ENCODE measurements around the gene INSYN1.

INSYN1 gene

DNA sequence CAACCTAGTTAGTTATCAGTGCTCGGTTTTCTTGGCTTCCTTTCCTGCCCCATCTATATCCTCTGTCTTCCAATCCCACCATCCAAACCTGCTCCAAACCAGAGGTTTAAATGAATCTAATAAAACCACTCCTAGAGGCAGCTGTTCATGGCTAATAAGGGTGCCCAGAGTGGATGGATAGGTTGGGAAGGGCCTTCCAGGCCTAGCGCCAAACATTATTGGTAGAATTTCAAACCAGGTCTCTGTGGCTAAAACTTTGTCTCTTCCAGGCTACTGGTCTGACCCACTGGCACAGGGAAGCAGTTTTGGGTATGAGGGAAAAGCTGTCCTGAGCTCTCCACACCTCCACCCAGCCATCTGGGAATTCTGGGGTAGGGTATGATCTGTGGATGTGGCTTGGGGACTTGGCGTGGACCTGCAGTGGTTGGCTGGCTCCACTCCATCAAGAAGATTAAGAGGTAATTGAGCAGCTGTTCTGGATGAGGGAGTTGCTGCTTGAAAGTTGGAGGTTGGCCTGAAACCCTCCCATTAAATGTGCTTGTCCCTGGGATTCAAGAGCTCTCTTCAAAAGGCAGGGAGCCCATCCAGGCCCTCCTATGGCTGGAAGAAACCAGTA, 29.3 kb upstream of the INSYN1 start:
- Histone ChIP-seq H2AFZ (ENCODE audit: low read depth, low read length, severe bottlenecking) (no peak overlapping the region), H3K27ac (ENCODE audit: low read depth, low read length) (no peak overlapping the region), H3K79me2 (ENCODE audit: insufficient read depth, low read length) (no peaks in the 10 kb centered on the region), H3K9ac (ENCODE audit: low read length) (no peak overlapping the region), H3F3A (ENCODE audit: insufficient read depth) (no peaks in the 10 kb centered on the region), H3K27me3 (ENCODE audit: low read length) (no peaks in the 10 kb centered on the region), H3K4me2 (ENCODE audit: low read depth, low read length, poor library complexity, severe bottlenecking) (no peak overlapping the region), H3K36me3 (ENCODE audit: low read length) (no peaks in the 10 kb centered on the region), H3K9me3 (ENCODE audit: insufficient read depth, low read length) (no peaks in the 10 kb centered on the region), H4K20me1 (ENCODE audit: low read depth, low read length) (no peaks in the 10 kb centered on the region), H3K4me3 (ENCODE audit: insufficient read depth, low read length, poor library complexity, severe bottlenecking) (no peak overlapping the region), H3K9me2 (replicated peaks; ENCODE audit: insufficient read depth, low read length) (no peaks in the 10 kb centered on the region)
- TF ChIP-seq, protein P1, sequence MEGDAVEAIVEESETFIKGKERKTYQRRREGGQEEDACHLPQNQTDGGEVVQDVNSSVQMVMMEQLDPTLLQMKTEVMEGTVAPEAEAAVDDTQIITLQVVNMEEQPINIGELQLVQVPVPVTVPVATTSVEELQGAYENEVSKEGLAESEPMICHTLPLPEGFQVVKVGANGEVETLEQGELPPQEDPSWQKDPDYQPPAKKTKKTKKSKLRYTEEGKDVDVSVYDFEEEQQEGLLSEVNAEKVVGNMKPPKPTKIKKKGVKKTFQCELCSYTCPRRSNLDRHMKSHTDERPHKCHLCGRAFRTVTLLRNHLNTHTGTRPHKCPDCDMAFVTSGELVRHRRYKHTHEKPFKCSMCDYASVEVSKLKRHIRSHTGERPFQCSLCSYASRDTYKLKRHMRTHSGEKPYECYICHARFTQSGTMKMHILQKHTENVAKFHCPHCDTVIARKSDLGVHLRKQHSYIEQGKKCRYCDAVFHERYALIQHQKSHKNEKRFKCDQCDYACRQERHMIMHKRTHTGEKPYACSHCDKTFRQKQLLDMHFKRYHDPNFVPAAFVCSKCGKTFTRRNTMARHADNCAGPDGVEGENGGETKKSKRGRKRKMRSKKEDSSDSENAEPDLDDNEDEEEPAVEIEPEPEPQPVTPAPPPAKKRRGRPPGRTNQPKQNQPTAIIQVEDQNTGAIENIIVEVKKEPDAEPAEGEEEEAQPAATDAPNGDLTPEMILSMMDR (IDR thresholded peaks at IDR 0.05; ENCODE audit: insufficient read depth, low read length, poor library complexity, severe bottlenecking): no peak
- TF ChIP-seq EZH2phosphoT487 (conservative IDR thresholded peaks at IDR 0.05; ENCODE audit: low read length): no peak

GRCh38 chr15:73781038-73781925, 28.1 kb upstream of the INSYN1 start:
- Histone ChIP-seq H3K27ac (ENCODE audit: low read depth, low read length) (no peak overlapping the region), H3K4me2 (ENCODE audit: low read depth, low read length, poor library complexity, severe bottlenecking) (no peak overlapping the region), H3K9me3 (ENCODE audit: insufficient read depth, low read length) (no peaks in the 10 kb centered on the region), H3K9me2 (replicated peaks; ENCODE audit: insufficient read depth, low read length) (no peaks in the 10 kb centered on the region), H3K79me2 (ENCODE audit: insufficient read depth, low read length) (no peaks in the 10 kb centered on the region), H2AFZ (ENCODE audit: low read depth, low read length, severe bottlenecking) (no peak overlapping the region), H3K4me3 (ENCODE audit: insufficient read depth, low read length, poor library complexity, severe bottlenecking) (no peak overlapping the region), H3K27me3 (ENCODE audit: low read length) (no peaks in the 10 kb centered on the region), H3K36me3 (ENCODE audit: low read length) (no peaks in the 10 kb centered on the region), H3K9ac (ENCODE audit: low read length) (no peak overlapping the region), H4K20me1 (ENCODE audit: low read depth, low read length) (no peaks in the 10 kb centered on the region), H3F3A (ENCODE audit: insufficient read depth) (no peaks in the 10 kb centered on the region)
- TF ChIP-seq, protein P1 (IDR thresholded peaks at IDR 0.05; ENCODE audit: insufficient read depth, low read length, poor library complexity, severe bottlenecking): no peak
- no peak for TF ChIP-seq EZH2phosphoT487 (conservative IDR thresholded peaks at IDR 0.05; ENCODE audit: low read length)

GRCh38 chr15:73779974-73780373, 26.8 kb upstream of the INSYN1 start:
- Histone ChIP-seq H3K4me3 (ENCODE audit: insufficient read depth, low read length, poor library complexity, severe bottlenecking) (no peak overlapping the region), H3K79me2 (ENCODE audit: insufficient read depth, low read length) (no peaks in the 10 kb centered on the region), H2AFZ (ENCODE audit: low read depth, low read length, severe bottlenecking) (no peak overlapping the region), H3K9me2 (replicated peaks; ENCODE audit: insufficient read depth, low read length) (no peaks in the 10 kb centered on the region), H3K9ac (ENCODE audit: low read length) (no peak overlapping the region), H4K20me1 (ENCODE audit: low read depth, low read length) (no peaks in the 10 kb centered on the region), H3K9me3 (ENCODE audit: insufficient read depth, low read length) (no peaks in the 10 kb centered on the region), H3K27ac (ENCODE audit: low read depth, low read length) (no peak overlapping the region), H3K4me2 (ENCODE audit: low read depth, low read length, poor library complexity, severe bottlenecking) (no peak overlapping the region), H3K27me3 (ENCODE audit: low read length) (no peaks in the 10 kb centered on the region), H3F3A (ENCODE audit: insufficient read depth) (no peaks in the 10 kb centered on the region), H3K36me3 (ENCODE audit: low read length) (no peaks in the 10 kb centered on the region)
- no peak for TF ChIP-seq EZH2phosphoT487 (conservative IDR thresholded peaks at IDR 0.05; ENCODE audit: low read length)
- TF ChIP-seq, protein P1 (IDR thresholded peaks at IDR 0.05; ENCODE audit: insufficient read depth, low read length, poor library complexity, severe bottlenecking): no peak
